GM11168 (cell line): ENCODE measurements around the gene TBXT.
"Not testable (repeated sequence)": the region's sequence is repeated elsewhere in the genome, so short reads cannot be mapped to it uniquely, and the experiment has no call there.

Experiments
- in situ Hi-C: fragments of 300-500 bp; cut with MboI; formaldehyde crosslinking; loops from one replicate; pipeline ENCODE4 v1.12.0; 2022; ENCODE audit warnings: low sequenced_read_pairs; ENCODE audit not compliant: unreplicated experiment

The TBXT gene, protein sequence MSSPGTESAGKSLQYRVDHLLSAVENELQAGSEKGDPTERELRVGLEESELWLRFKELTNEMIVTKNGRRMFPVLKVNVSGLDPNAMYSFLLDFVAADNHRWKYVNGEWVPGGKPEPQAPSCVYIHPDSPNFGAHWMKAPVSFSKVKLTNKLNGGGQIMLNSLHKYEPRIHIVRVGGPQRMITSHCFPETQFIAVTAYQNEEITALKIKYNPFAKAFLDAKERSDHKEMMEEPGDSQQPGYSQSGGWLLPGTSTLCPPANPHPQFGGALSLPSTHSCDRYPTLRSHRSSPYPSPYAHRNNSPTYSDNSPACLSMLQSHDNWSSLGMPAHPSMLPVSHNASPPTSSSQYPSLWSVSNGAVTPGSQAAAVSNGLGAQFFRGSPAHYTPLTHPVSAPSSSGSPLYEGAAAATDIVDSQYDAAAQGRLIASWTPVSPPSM

GRCh38 chr6:166167801-166168615 is at the start of gene TBXT:
Gene TBXT (minus strand): TSS chr6:166167851. CDS start chr6:166167591, 260 bp downstream.
- in situ Hi-C loops: no loop called here

GRCh38 chr6:166207284-166207561 is 39.6 kb upstream of the TBXT start:
- in situ Hi-C loops: no loop called here

DNA sequence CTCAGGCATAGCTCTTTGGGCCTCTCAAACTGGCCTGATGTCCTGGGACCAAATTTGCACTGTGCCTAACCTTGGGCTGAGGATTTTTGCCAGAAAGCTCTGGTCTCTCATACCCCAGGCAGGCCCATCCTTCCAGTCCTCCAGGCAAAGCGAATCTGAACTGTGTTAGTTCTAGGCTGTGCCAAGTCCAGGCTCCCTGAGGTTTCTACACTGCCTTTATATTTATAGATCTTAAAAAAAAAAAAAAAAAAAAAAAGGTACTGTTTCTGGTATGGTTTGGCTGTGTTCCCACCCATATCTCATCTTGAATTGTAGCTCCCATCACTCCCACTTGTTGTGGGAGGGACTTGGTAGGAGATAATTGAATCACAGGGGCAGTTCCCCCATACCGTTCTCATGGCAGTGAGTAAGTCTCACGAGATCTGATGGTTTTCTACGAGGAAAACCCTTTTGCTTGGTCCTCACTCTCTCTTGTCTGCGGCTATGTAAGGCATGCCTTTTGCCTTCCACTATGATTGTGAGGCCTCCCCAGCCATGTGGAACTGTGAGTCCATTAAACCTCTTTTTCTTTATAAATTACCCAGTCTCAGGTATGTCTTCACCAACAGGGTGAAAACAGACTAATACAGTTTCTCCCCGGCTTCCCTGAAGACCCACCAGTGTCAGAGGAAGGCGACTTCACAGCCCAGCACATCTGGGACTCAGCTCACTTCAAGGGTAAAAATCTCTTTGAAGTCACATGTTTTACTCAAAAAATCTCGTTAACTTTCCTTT is 39.0 kb upstream of the TBXT start:
- in situ Hi-C loops: no loop called here

DNA sequence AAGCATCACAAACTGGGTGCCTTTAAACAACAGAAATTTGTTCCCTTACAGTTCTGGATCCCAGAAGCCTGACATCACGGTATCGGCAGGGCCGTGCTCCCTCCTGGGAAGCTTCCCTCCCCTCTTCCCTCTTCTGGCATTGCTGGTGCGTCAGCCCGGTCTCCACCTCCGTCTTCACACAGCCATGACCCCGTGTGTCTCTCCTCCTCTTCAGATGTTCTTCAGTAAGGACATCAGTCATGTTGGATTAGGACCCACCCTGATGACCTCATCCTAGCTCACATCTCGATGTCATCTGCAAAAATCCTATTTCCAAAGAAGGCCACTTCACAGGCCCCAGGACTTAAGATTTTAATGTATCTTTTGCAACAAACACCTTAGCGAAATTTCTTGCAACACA is 38.4 kb upstream of the TBXT start:
- in situ Hi-C loops: no loop called here

- in situ Hi-C loops: no loop called here
Observed at GRCh38 chr6:166204852-166205650, 37.4 kb upstream of the TBXT start.

DNA sequence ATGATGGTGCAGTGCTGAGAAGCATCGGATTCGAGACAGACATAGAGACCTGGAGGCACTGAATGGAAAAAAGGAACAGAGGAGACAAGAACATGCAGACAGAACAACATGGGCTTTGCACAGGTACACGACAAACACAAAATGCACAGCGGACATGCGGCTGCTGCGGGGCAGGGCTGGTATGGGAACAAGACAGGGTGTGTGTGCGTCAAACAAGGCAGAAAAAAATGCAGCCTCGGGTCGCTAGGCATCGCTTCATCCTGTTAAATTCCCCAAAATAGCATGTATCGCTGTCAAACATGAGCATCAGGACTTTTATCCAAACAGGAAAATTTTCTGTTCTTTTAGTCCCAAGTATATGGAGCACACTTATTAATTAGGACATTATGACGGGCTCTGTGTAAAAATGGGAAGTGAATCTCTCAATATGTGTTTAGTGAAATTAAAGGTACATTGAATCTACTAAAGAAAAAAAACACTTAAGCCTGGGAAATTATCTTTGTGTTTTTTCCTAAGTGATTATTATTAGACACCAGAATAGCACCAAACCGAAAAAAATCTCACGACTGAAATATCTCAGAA is 36.1 kb upstream of the TBXT start:
- in situ Hi-C loops: no loop called here

DNA sequence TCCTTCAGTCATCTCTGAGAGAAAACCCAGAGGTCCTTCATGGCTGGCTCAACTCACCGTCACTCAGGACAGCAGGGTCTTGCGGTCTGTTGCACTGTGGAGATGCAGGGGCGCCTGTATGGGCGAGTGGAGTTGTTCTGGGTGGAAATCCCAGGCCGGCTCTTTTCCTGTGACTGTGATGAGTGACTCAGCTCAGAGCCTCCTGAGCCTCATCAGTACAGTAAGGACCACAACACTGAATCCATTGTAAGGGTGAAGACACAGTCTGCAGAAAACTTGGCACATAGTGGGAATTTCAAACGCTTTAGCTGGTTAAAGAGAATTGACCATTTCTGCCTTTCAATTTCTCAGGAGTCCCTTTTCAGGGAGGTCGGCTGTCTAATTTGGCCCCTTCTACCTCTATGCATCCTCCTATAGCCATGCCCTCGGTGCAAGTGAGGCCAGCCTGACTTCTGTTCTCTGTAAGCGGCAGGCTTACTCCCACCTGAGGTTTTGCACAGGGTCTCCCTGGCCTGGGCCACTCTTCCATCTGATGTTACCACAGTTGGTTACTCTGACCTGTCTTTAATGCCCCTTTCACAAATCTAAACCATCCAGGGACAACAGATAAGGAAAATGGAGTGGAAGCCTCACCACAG is 35.5 kb upstream of the TBXT start:
- in situ Hi-C loops: no loop called here

DNA sequence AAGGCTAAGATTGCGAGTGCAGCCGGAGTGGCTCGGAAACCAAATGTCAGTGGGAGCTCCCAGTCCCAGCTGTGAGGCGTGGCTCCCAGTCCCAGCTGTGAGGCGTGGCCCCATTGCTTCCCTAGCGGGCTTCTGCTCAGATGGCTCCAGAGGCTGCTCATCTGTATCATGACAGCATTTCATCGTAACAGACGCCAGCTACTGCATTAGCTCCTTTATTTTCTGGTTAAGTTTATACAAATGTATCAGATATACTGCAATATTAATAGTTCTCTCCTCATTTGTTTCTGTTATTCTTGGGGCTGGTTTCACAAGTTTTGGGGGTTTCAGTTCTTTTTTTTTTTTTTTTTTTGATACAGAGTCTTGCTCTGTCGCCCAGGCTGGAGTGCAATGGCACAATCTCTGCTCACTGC is 34.7 kb upstream of the TBXT start:
- in situ Hi-C loops: no loop called here

- in situ Hi-C loops: no loop called here
Observed at GRCh38 chr6:166201878-166202277, 34.2 kb upstream of the TBXT start.

- in situ Hi-C loops: no loop called here
Observed at GRCh38 chr6:166197361-166197760, 29.7 kb upstream of the TBXT start.

- in situ Hi-C loops: no loop called here
Observed at GRCh38 chr6:166195860-166196238, 28.2 kb upstream of the TBXT start.

GRCh38 chr6:166194914-166195859 is 27.5 kb upstream of the TBXT start:
- in situ Hi-C loops: no loop called here

DNA sequence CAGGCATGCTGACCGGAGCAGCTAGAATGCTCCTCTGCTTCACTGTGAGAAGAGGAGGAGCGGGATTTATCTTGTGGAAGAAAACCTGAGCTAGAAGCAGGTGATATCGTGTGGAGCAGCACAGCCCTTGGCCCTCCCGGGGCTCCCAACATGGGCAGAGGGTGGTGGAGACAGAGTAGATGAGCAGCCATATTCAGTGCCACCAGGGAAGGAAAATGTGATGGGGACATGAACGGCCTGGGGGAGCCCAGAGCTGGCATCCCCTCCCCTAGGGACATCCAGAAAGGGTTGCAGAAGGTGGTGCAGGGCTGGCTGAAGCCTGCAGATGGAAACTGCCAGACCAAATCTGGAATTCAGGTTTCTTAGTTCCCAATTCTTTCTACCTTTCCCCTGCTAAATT is 24.9 kb upstream of the TBXT start:
- in situ Hi-C loops: no loop called here

DNA sequence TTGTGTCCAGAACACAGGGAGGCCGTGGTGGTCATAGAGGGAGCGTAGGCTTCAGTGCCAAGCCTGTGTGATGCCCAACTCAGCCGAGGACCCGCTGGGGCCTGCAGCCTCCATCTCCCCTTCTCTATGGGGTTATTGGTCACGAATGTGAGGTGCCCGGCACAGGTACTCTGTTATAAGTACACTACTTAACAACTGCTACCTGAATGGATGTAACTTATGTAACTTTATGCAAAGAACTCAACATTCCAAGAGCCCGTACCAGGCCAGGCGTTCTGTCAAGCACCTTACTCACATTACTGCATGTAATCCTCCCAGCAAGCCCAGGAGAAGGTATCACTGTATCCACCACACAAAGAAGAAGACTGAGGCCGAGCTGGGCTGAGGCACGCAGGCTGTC is 24.5 kb upstream of the TBXT start:
- in situ Hi-C loops: no loop called here

DNA sequence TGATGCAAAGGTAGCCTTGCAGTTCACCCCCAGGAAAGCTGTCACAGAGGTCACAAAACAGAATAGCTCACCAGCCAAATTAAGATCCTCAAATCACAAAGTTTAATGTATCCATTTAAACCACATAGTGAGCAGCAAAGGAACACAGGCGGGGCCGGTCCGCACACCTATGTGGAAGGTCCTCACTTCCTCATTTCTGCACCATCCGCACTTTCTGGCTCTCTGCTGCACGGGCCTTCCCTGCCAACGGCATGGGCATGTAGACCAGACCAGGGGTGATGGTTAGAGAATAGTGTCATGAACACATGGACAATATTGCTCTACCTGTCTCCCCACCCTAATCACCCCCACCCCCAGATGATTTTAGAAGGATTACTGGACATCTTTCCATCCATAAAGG is 12.1 kb upstream of the TBXT start:
- in situ Hi-C loops: no loop called here

GRCh38 chr6:166176106-166176505 is 8.5 kb upstream of the TBXT start:
- in situ Hi-C loops: no loop called here

DNA sequence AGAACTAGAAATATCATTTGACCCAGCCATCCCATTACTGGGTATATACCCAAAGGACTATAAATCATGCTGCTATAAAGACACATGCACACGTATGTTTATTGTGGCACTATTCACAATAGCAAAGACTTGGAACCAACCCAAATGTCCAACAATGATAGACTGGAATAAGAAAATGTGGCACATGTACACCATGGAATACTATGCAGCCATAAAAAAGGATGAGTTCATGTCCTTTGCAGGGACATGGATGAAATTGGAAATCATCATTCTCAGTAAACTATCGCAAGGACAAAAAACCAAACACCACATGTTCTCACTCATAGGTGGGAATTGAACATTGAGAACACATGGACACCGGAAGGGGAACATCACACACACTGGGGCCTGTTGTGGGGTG is 7.4 kb upstream of the TBXT start:
- in situ Hi-C loops: not testable (repeated sequence)

GRCh38 chr6:166174031-166174430 is 6.4 kb upstream of the TBXT start:
- in situ Hi-C loops: no loop called here
